GM21367 (cell line): ENCODE data around the gene SHF.
"Not testable (repeated sequence)": the region's sequence is repeated elsewhere in the genome, so short reads cannot be mapped to it uniquely, and the experiment has no call there.

Experiments used
- ATAC-seq: cut with Tn5 transposase; IDR thresholded peaks from one replicate; pipeline ENCODE4 v1.9.1; 2021; ENCODE audit not compliant: unreplicated experiment

The SHF gene

GRCh38 chr15:45148076-45149059 is 39.4 kb downstream of the SHF start:
- no peak for ATAC-seq

- no peak for ATAC-seq
Measured at GRCh38 chr15:45147606-45148005, 40.2 kb downstream of the SHF start.

- no peak for ATAC-seq
Measured at GRCh38 chr15:45146405-45146804, 41.4 kb downstream of the SHF start.

- no peak for ATAC-seq
Measured at GRCh38 chr15:45144775-45145174, 43.0 kb downstream of the SHF start.

GRCh38 chr15:45143946-45144345 is 43.8 kb downstream of the SHF start:
- no peak for ATAC-seq

- no peak for ATAC-seq
Measured at GRCh38 chr15:45143056-45143455, 44.7 kb downstream of the SHF start.

- ATAC-seq, result no peak
Measured at GRCh38 chr15:45141386-45141785, 46.4 kb downstream of the SHF start.

GRCh38 chr15:45140557-45141250 is 47.1 kb downstream of the SHF start:
- no peak for ATAC-seq

GRCh38 chr15:45139770-45140169 is 48.0 kb downstream of the SHF start:
- no peak for ATAC-seq

- no peak for ATAC-seq
Measured at GRCh38 chr15:45138814-45139765, 48.7 kb downstream of the SHF start.

GRCh38 chr15:45137703-45138102 is 50.1 kb downstream of the SHF start:
- no peak for ATAC-seq

GRCh38 chr15:45136378-45136764 is 51.4 kb downstream of the SHF start:
- ATAC-seq, result no peak

GRCh38 chr15:45135705-45136377 is 51.9 kb downstream of the SHF start:
- not testable (repeated sequence) for ATAC-seq

- no peak for ATAC-seq
Measured at GRCh38 chr15:45134682-45135604, 52.8 kb downstream of the SHF start.

GRCh38 chr15:45134046-45134445 is 53.7 kb downstream of the SHF start:
- no peak for ATAC-seq

- no peak for ATAC-seq
Measured at GRCh38 chr15:45133561-45133920, 54.2 kb downstream of the SHF start.

GRCh38 chr15:45132844-45133560 is 54.8 kb downstream of the SHF start:
- ATAC-seq, result no peak

- no peak for ATAC-seq
Measured at GRCh38 chr15:45131510-45131909, 56.3 kb downstream of the SHF start.
